Measurements from ENCODE around the gene CABCOCO1.

The CABCOCO1 gene

GRCh38 chr10:61662794-61663259 is at the start of gene CABCOCO1:
Gene CABCOCO1, plus strand, starts transcription at chr10:61662929. Its CDS starts 44 bp downstream, at chr10:61662973.
- no peak for DNase-seq (ENCODE audit: low read depth in 1 of 2, low spot score in 1 of 2)

GRCh38 chr10:61613665-61614064 is 49.1 kb upstream of the CABCOCO1 start:
- no peak for DNase-seq (ENCODE audit: low read depth in 1 of 2, low spot score in 1 of 2)

- no peak for DNase-seq (ENCODE audit: low read depth in 1 of 2, low spot score in 1 of 2)
Observed at GRCh38 chr10:61616611-61617010, 46.1 kb upstream of the CABCOCO1 start.

DNA sequence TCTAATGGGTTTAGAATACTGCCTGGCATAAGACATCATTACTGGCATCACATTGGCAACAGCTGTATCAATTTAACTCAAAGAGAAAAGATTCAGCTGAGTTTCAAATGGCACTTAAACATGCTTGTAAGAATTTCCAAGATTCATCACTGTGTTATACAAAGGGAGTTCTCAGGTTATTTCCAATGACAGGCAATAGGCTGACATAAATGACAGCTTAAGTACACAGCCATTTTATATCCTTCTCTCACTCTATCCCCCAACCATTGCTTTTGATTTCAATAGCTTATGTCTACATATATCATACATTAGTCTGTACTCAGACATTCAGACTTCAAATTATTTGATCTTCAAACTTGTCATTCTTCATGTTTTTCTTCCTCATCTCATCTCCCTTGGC is 45.5 kb upstream of the CABCOCO1 start:
- DNase-seq (ENCODE audit: low read depth in 1 of 2, low spot score in 1 of 2) = no peak

GRCh38 chr10:61617586-61617985 is 45.1 kb upstream of the CABCOCO1 start:
- no peak for DNase-seq (ENCODE audit: low read depth in 1 of 2, low spot score in 1 of 2)

DNA sequence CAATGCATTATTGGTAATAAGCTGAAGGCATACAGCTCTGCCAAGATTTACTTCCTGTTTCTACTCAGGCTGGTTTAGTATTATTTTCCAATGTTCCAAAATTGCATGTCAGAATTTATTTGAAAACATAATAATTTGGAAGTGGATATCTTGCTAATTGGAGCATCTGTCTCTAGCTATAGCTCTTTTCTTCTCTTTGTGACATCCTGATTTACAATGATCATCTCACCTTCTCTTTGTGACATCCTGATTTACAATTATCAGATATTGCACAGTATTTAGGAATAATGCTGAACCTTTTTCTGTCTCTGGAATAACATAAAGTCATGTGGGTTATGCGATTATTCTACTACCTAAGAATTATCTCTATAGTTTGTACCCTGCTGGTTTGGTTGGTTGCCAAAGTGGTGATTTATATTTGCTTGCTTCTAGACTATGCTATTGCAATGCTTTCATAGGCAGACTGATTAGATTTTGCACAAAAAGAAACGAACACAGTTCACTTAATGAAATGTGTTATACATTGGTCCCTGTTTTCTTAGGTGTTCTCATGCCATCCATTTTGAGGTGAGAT is 44.3 kb upstream of the CABCOCO1 start:
- no peak for DNase-seq (ENCODE audit: low read depth in 1 of 2, low spot score in 1 of 2)

GRCh38 chr10:61620506-61620905 is 42.2 kb upstream of the CABCOCO1 start:
- no peak for DNase-seq (ENCODE audit: low read depth in 1 of 2, low spot score in 1 of 2)

DNA sequence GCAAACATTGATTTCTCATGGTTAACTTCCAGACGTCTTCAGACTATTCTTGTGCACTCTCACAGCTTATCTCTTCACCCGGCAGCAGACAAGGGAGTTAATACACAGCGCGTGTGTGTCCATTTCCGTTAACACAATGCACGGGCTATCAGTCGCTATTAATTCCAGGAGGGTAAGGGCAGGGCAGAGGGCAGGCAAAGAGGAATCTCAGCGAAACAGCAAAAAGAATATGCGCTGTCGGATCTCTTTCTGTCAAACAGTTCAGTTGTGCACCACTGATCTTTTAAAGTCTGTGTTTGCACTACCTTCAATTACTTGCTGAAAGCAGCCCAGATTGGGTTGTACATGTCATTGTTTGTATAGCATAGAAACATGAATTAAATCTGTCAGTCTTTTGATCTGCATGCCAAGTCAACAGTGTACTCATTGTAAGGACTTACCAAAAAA is 41.1 kb upstream of the CABCOCO1 start:
- no peak for DNase-seq (ENCODE audit: low read depth in 1 of 2, low spot score in 1 of 2)

- DNase-seq (ENCODE audit: low read depth in 1 of 2, low spot score in 1 of 2) = no peak
Observed at GRCh38 chr10:61623161-61623560, 39.6 kb upstream of the CABCOCO1 start.

- DNase-seq (ENCODE audit: low read depth in 1 of 2, low spot score in 1 of 2) = no peak
Observed at GRCh38 chr10:61626209-61626608, 36.5 kb upstream of the CABCOCO1 start.

DNA sequence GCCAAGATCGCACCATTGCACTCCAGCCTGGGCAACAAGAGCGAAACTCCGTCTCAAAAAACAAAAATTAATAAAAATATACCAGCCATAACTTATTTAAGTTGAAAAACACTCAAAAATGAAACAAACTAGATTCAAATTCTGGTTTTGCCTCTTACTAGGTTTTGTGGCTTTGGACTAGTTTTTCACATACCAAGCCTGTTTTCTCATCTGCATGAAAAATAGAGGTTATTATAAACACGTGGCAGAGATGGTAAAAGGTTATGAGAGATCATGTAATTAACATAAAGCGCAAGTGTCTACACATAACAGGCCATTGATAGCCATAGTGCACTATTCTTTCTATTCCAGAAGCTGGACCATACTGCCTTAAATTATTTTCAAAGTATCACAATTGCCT is 35.5 kb upstream of the CABCOCO1 start:
- no peak for DNase-seq (ENCODE audit: low read depth in 1 of 2, low spot score in 1 of 2)

DNA sequence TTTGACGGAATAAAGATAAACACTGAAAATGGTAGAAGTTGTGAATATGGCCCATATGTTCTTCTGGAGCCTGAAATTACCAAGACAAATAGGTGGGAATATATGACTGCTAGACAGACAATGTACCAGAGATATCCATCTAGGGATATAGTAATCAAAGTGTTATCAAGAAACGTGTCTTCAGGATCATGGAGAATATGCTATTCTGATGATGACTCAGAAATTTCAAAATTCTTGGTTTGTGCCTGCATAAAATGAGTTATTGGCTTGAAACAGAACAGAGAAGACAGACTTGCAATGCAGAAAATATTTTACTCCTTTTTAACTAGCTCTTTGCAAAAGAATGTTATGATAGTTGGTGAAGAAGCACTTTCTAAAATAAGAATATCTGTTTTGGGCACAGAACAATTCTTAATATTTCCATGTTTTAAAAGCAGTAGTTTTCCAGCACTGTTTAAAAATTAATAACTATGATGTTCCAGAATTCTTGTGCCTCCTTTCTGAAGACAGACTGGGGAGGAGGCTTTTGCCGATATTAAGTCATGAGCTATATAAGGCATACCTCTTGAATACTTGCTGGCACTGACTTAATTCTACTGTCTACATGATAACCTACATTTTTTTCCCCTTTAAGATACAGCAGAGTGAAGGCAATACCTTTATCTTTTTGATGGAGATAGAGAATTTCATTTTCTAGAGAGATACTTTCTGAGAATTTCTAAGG is 34.4 kb upstream of the CABCOCO1 start:
- DNase-seq (ENCODE audit: low read depth in 1 of 2, low spot score in 1 of 2) = no peak

DNA sequence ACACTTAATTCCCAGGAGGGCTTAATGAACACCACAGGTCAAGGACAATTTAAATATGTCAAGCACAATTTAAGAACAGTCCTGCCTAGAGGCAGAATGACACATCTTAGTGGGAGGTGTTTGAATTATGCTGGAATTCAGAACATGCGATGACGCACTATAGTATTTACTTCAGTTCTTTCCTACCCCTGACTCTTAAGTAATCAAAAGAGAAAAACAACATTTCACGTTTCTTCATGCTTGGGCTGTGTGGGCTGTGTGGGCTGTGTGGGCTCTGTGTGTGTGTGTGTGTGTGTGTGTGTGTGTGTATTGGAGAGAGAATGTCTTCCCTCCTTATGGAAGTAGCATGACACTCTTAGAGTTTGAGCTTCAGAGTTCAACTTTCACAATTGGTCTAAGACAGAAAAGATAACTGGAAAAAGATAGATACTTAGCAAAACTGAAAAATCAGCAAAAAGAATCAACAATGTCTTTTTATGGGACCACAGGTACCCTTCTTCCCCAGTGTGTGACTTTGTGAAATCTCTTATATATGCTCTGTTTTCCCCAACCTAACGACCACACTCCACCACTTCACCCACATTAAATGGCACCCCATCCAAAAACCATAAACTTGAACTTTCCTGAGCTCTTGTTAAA is 33.7 kb upstream of the CABCOCO1 start:
- DNase-seq (ENCODE audit: low read depth in 1 of 2, low spot score in 1 of 2) = no peak

DNA sequence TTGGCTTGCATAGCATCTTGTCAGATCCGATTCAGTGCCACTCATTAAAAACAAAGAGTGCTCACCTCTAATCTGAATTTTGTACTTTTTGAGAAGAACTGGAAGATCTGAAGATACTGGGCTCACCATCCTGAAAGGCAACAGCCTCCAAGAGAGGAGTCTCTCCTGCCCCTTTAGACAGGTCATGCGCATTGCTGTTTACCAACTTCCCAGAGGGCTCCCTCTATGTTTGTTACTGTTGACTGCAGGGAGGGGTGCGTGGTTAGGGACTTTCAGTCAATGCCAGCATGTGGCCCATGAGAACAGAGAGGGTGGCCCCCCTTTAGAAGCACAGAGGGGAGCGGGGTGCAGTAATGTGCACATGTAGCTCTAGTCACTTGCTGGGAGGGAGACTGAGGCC is 33.2 kb upstream of the CABCOCO1 start:
- DNase-seq (ENCODE audit: low read depth in 1 of 2, low spot score in 1 of 2) = no peak

DNA sequence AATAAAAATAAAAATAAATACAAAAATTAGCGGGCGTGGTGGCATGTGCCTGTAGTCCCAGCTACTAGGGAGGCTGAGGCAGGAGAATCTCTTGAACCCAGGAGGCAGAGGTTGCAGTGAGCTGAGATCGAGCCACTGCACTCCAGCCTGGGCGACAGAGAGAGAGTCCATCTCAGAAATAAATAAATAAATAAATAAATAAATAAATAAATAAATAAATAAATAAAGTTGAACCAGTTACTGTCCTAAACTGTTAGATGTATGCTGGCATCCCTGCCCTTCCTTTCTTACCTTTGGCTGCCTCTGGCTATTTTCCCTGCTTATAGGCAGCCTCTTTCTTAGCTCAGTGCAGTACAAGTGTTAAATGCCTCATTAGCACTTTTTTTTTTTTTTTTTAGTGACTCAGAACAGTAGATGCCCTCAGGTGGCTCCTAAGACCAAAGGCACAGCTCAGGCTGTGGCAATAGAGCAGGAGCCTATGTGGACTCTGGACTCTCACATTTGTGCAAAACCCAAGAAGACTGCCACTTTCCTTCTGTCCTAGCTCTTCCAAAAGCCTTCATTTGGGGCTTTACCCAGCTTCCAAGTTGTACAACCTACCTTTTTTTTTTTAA is 30.6 kb upstream of the CABCOCO1 start:
- DNase-seq (ENCODE audit: low read depth in 1 of 2, low spot score in 1 of 2) = no peak

GRCh38 chr10:61633665-61634064 is 29.1 kb upstream of the CABCOCO1 start:
- no peak for DNase-seq (ENCODE audit: low read depth in 1 of 2, low spot score in 1 of 2)

DNA sequence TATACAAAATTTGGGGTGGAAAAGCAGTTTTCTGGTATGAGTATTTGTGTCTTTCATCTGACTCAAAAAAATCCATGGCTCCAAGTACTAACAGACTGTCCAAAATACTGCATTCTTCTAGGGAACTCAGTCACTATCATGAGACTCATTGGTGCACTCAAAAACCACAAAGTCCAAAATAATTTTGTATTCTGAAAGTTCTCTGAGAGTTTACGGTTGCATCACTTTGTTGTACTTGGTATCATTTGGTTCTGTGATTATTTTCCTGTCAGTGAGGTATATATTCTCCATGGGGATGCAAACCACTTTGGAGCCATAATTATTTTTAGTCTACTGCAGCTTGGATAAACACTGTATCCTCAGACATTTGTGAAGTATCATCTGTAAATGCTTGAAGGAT is 28.0 kb upstream of the CABCOCO1 start:
- DNase-seq (ENCODE audit: low read depth in 1 of 2, low spot score in 1 of 2) = no peak

DNA sequence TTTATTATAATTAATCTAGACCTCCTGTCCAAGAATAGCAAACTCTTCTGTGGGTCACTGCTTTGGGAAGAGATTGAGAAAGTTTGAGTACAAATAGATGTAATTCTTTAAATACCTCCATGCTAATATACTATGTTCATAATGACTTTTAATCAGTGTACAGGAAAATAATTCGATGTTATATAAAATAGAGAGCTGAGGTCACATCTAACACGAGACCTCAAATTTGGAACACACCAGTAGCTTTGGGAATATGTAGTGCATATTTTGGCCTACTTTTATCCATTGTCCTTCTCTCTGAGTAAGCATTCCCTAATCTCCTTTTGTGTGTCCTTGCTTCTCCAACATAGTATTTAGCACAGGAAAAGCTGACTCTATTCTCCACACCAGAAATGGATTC is 27.3 kb upstream of the CABCOCO1 start:
- DNase-seq (ENCODE audit: low read depth in 1 of 2, low spot score in 1 of 2) = no peak

GRCh38 chr10:61635932-61636331 is 26.8 kb upstream of the CABCOCO1 start:
- DNase-seq (ENCODE audit: low read depth in 1 of 2, low spot score in 1 of 2) = no peak

GRCh38 chr10:61639952-61640351 is 22.8 kb upstream of the CABCOCO1 start:
- no peak for DNase-seq (ENCODE audit: low read depth in 1 of 2, low spot score in 1 of 2)

DNA sequence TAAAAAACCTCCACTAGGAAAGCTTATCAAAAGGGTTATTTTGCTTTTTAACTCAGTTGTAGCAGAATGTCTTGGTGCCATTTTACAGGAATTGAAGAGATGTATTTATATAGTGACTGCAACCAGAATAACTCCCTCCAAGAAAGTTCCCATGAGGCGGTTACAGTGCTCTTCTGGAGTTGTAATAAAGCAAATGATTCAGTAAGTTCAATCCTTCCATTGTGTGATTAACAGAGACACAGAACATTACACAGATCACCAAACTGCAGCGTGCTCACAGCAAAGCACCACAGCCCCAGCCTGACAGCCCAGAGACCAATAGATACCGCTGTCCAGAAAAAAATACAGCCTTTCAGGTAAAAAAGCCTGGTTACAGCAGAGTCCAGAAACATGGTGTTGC is 21.9 kb upstream of the CABCOCO1 start:
- DNase-seq (ENCODE audit: low read depth in 1 of 2, low spot score in 1 of 2) = no peak

- no peak for DNase-seq (ENCODE audit: low read depth in 1 of 2, low spot score in 1 of 2)
Observed at GRCh38 chr10:61642150-61642571, 20.6 kb upstream of the CABCOCO1 start.

All from activated CD4-positive, alpha-beta T cell treated with anti-CD3 and anti-CD28 coated beads, Interleukin-2, amount 50 U/mL, for 24 hours (primary cell).